Renal cortical epithelial cell (primary cell): ENCODE data around the gene PTGFR. TPM values are rescaled to one million over a fixed set of nuclear protein-coding genes. Genes with fewer than 3 reads are reported as not detected.

Experiments used
- DNase-seq: peaks from one replicate; pipeline ENCODE4 v3.0.0-alpha.2; 2011; ENCODE audit warnings: low read depth
- total RNA-seq: library from RNA; depleted of rRNA; stranded (reverse); fragments of >200 nt; gene quantifications from 2 replicates; pipeline ENCODE4 v1.2.3, GENCODE V29; 2014

Gene PTGFR
- total RNA-seq, 1 donor from 2014 or later = 35.2 TPM

DNA sequence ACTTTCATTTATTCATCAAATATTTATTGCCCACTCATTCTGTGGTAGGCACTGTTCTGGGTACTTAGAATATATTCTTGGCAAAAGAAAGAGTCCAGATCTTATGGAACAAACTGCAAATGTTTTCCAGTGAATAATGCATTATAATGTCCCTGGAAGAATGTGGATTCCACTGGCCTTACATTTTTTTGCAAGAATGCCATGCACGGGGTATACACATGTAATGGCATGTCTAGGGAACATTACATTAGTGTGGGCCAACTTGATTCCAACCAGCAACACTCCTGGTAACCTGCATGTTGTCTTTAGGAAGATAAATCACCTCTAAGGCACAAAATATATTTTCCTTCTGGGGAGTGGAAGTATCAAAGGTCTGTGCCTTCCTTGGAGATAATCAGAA is 96.4 kb downstream of the PTGFR start:
- no peak for DNase-seq

Other genes starting within 250 kb of the PTGFR start
- gene IFI44L, start 129.5 kb downstream of the PTGFR start, total RNA-seq = 10.8 and 12.2 TPM in 2 replicates
- gene IFI44, start 158.9 kb downstream of the PTGFR start, total RNA-seq = 8.6 and 19.6 TPM in 2 replicates